Subcutaneous abdominal adipose tissue (tissue), 5 donors: ENCODE results near the gene SIRPA.

Experiments used
- H3K27ac ChIP-seq: one replicate; pipeline ENCODE4 v1.7.0; 2013; ENCODE audit warnings: low read depth, mild to moderate bottlenecking, inconsistent platforms, low read length, moderate library complexity
- H3K27me3 ChIP-seq, 5 donors: one replicate each; pipeline ENCODE4 v1.7.0; 2013; ENCODE audit warnings: low read length in 5 of 5, inconsistent platforms in 1 of 5; ENCODE audit not compliant: control insufficient read depth in 5 of 5, insufficient read depth in 4 of 5
- H3K36me3 ChIP-seq, 5 donors: one replicate each; pipeline ENCODE4 v1.7.0; 2013; ENCODE audit warnings: low read length in 5 of 5; ENCODE audit not compliant: control insufficient read depth in 5 of 5, insufficient read depth in 5 of 5
- H3K4me1 ChIP-seq, 5 donors: one replicate each; pipeline ENCODE4 v1.7.0; 2013; ENCODE audit warnings: low read length in 5 of 5, mild to moderate bottlenecking in 3 of 5, moderate library complexity in 1 of 5; ENCODE audit not compliant: control insufficient read depth in 5 of 5, insufficient read depth in 5 of 5
- H3K4me3 ChIP-seq, 5 donors: one replicate each; pipeline ENCODE4 v1.7.0; 2013; ENCODE audit warnings: low read length in 5 of 5, low read depth in 1 of 5
- H3K9ac ChIP-seq, 5 donors: one replicate each; pipeline ENCODE4 v1.7.0; 2013; ENCODE audit warnings: low read length in 5 of 5, mild to moderate bottlenecking in 4 of 5, moderate library complexity in 3 of 5
- H3K9me3 ChIP-seq, 5 donors: one replicate each; pipeline ENCODE4 v1.7.0; 2013; ENCODE audit warnings: low read length in 5 of 5; ENCODE audit not compliant: control insufficient read depth in 5 of 5
- donor health status: healthy.
- donor health status: healthy.
- donor health status: healthy.
- donor health status: healthy.
- donor health status: healthy.

The SIRPA gene

GRCh38 chr20:1902188-1902587 is 7.0 kb downstream of the SIRPA start:
- no peak overlapping the region for H3K9ac ChIP-seq
- H3K4me1 ChIP-seq: peaks cover 21 to 65% (median 48%) of the 10 kb centered on the region in 5 donors
- no peaks in the 10 kb centered on the region for H3K27me3 ChIP-seq
- no peak overlapping the region for H3K4me3 ChIP-seq
- H3K9me3 ChIP-seq: no peaks in the 10 kb centered on the region
- H3K27ac ChIP-seq: no peak overlapping the region
- peaks cover 0 to 51% (median 25%) of the 10 kb centered on the region in 5 donors for H3K36me3 ChIP-seq

GRCh38 chr20:1904135-1904534 is 8.9 kb downstream of the SIRPA start:
- Histone ChIP-seq H3K27ac (no peak overlapping the region), H3K9me3 (no peaks in the 10 kb centered on the region), H3K9ac (no peak overlapping the region), H3K36me3 (peaks cover 0 to 67% (median 39%) of the 10 kb centered on the region in 5 donors), H3K4me3 (no peak overlapping the region), H3K27me3 (no peaks in the 10 kb centered on the region), H3K4me1 (peaks cover 9 to 58% (median 38%) of the 10 kb centered on the region in 5 donors)

- no peak overlapping the region for H3K27ac ChIP-seq
- no peak overlapping the region for H3K9ac ChIP-seq
These were observed 9.8 kb downstream of the SIRPA start for GRCh38 chr20:1905009-1905408.

GRCh38 chr20:1905693-1906092 is 10.5 kb downstream of the SIRPA start:
- H3K27me3 ChIP-seq: no peaks in the 10 kb centered on the region
- no peak overlapping the region for H3K27ac ChIP-seq
- no peak overlapping the region for H3K4me3 ChIP-seq
- H3K36me3 ChIP-seq: peaks cover 0 to 65% (median 36%) of the 10 kb centered on the region in 5 donors
- no peaks in the 10 kb centered on the region for H3K9me3 ChIP-seq
- H3K9ac ChIP-seq: no peak overlapping the region
- peaks cover 6 to 44% (median 25%) of the 10 kb centered on the region in 5 donors for H3K4me1 ChIP-seq

More at GRCh38 chr20:1905009-1905408, 9.8 kb downstream of the SIRPA start:
- Histone ChIP-seq H3K4me3 (no peak overlapping the region), H3K9me3 (no peaks in the 10 kb centered on the region), H3K36me3 (peaks cover 0 to 67% (median 37%) of the 10 kb centered on the region in 5 donors), H3K4me1 (peaks cover 7 to 51% (median 31%) of the 10 kb centered on the region in 5 donors), H3K27me3 (no peaks in the 10 kb centered on the region)

- Histone ChIP-seq H3K4me1 (peaks cover 4 to 38% (median 20%) of the 10 kb centered on the region in 5 donors), H3K9me3 (no peaks in the 10 kb centered on the region), H3K36me3 (peaks cover 0 to 61% (median 35%) of the 10 kb centered on the region in 5 donors), H3K27ac (no peak overlapping the region), H3K9ac (no peak overlapping the region), H3K27me3 (no peaks in the 10 kb centered on the region), H3K4me3 (no peak overlapping the region)
These were observed 11.3 kb downstream of the SIRPA start for GRCh38 chr20:1906361-1907051.

GRCh38 chr20:1907586-1907985 is 12.4 kb downstream of the SIRPA start:
- Histone ChIP-seq H3K36me3 (peaks cover 0 to 60% (median 33%) of the 10 kb centered on the region in 5 donors), H3K9ac (no peak overlapping the region), H3K9me3 (no peaks in the 10 kb centered on the region), H3K4me1 (peaks cover 4 to 36% (median 19%) of the 10 kb centered on the region in 5 donors), H3K4me3 (no peak overlapping the region), H3K27me3 (no peaks in the 10 kb centered on the region), H3K27ac (no peak overlapping the region)

- no peak overlapping the region for H3K4me3 ChIP-seq
- H3K4me1 ChIP-seq: peaks cover 4 to 40% (median 23%) of the 10 kb centered on the region in 5 donors
- no peaks in the 10 kb centered on the region for H3K27me3 ChIP-seq
- H3K9me3 ChIP-seq: no peaks in the 10 kb centered on the region
- peaks cover 0 to 60% (median 38%) of the 10 kb centered on the region in 5 donors for H3K36me3 ChIP-seq
- H3K9ac ChIP-seq: no peak overlapping the region
- no peak overlapping the region for H3K27ac ChIP-seq
These were observed 13.0 kb downstream of the SIRPA start for GRCh38 chr20:1908191-1908590.

- Histone ChIP-seq H3K36me3 (peaks cover 0 to 63% (median 43%) of the 10 kb centered on the region in 5 donors), H3K9ac (no peak overlapping the region), H3K9me3 (no peaks in the 10 kb centered on the region), H3K27ac (no peak overlapping the region), H3K4me3 (no peak overlapping the region), H3K27me3 (no peaks in the 10 kb centered on the region), H3K4me1 (peaks cover 4 to 41% (median 23%) of the 10 kb centered on the region in 5 donors)
These were observed 13.9 kb downstream of the SIRPA start for GRCh38 chr20:1909097-1909496.

GRCh38 chr20:1911536-1911935 is 16.3 kb downstream of the SIRPA start:
- no peaks in the 10 kb centered on the region for H3K27me3 ChIP-seq
- peaks cover 4 to 28% (median 20%) of the 10 kb centered on the region in 5 donors for H3K4me1 ChIP-seq
- no peak overlapping the region for H3K9ac ChIP-seq
- no peaks in the 10 kb centered on the region for H3K9me3 ChIP-seq
- H3K4me3 ChIP-seq: no peak overlapping the region
- H3K36me3 ChIP-seq: peaks cover 0 to 66% (median 40%) of the 10 kb centered on the region in 5 donors
- H3K27ac ChIP-seq: no peak overlapping the region

GRCh38 chr20:1912053-1912452 is 16.8 kb downstream of the SIRPA start:
- peaks cover under 1 to 23% (median 15%) of the 10 kb centered on the region in 5 donors for H3K4me1 ChIP-seq
- H3K9ac ChIP-seq: peak overlapping the region in 1 of 5 donors; percentile 26
- peaks cover 0 to 66% (median 42%) of the 10 kb centered on the region in 5 donors for H3K36me3 ChIP-seq
- no peak overlapping the region for H3K27ac ChIP-seq
- H3K4me3 ChIP-seq: no peak overlapping the region
- no peaks in the 10 kb centered on the region for H3K9me3 ChIP-seq
- H3K27me3 ChIP-seq: no peaks in the 10 kb centered on the region
